GM20000 (cell line): ENCODE results near the gene SNAPIN.

ENCODE experiments used
- DNase-seq: peaks from one replicate; pipeline ENCODE4 v3.0.0; 2012; ENCODE audit warnings: low spot score
- CTCF ChIP-seq: IDR thresholded peaks from 2 replicates; pipeline ENCODE4 v1.5.1; 2012; ENCODE audit warnings: mild to moderate bottlenecking, control low read depth; ENCODE audit errors: extremely low read depth, missing control alignments

The SNAPIN gene

GRCh38 chr1:153612111-153612754 is 46.3 kb upstream of the SNAPIN start:
- TF ChIP-seq CTCF: no peak
- DNase-seq: no peak

GRCh38 chr1:153612755-153613331 is 45.7 kb upstream of the SNAPIN start, which contains the start of gene S100A16:
TSS of gene S100A16 (minus strand) at chr1:153613137. CDS start at chr1:153608151, 4,986 bp downstream.
- TF ChIP-seq CTCF: no peak
- DNase-seq: no peak

- no peak for DNase-seq
- no peak for TF ChIP-seq CTCF
These were observed 45.1 kb upstream of the SNAPIN start for GRCh38 chr1:153613406-153613805.

- DNase-seq: no peak
- TF ChIP-seq CTCF: no peak
These were observed 44.2 kb upstream of the SNAPIN start for GRCh38 chr1:153614189-153614900.

- no peak for TF ChIP-seq CTCF
- no peak for DNase-seq
These were observed 43.6 kb upstream of the SNAPIN start for GRCh38 chr1:153614906-153615305.

- DNase-seq: no peak
- TF ChIP-seq CTCF: no peak
These were observed 43.1 kb upstream of the SNAPIN start for GRCh38 chr1:153615406-153615805.

GRCh38 chr1:153616144-153616916 is 42.2 kb upstream of the SNAPIN start, which contains the start of gene S100A14:
TSS of gene S100A14 (minus strand) at chr1:153616325. CDS start at chr1:153615858, 467 bp downstream.
- no peak for TF ChIP-seq CTCF
- DNase-seq: no peak
